Measurements from ENCODE around the gene RAB4B. TPM values are rescaled to one million over a fixed set of nuclear protein-coding genes. Genes with fewer than 3 reads are reported as not detected.

The RAB4B gene
- total and polyA plus RNA-seq, 12 donors = 11.0 to 62.5 (median 14.5) TPM

DNA sequence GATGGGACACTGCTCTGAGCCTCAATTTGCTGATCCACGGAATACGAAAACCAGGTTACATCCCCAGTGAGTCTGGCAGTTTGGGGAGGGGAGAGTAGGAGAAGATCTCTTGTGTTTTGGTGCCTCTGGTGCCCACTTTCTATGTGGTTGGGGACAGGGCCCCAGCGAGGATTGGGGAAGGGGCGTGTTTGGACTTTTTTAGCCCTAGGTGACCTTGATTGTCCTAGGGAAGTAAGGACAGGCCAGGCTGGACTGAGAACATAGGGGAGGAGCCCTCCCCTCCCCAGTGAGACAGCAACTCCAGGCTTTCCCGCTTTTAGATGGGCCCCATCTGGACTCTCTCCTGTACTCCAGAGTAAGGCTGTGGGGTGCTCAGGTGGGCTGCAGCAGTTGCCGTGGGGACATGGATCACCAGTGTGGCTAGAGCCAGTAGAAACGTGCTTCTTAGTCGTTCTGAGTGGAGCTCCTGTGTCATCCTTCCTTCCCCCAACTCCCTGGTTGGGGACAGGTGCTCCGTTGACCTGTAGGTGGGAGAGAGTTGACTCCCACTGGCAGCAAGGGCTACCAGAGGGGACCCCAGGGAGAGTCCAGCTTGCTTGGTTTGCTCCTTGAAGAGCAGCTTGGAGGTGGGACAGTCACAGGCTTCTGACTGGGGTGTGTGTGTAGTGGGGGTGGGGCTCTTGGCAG is 25.3 kb downstream of the RAB4B start:
- Histone ChIP-seq H3K4me3 (peak overlapping the region in 9 of 10 donors; percentile 7 to 96 (median 87)), H3K4me1 (peaks cover 56 to 86% (median 84%) of the 10 kb centered on the region in 9 donors), H3K36me3 (peaks cover 3 to 63% (median 14%) of the 10 kb centered on the region in 9 donors), H3K27ac (peak overlapping the region; percentile 42 to 99 (median 94)), H3K27me3 (no peaks in the 10 kb centered on the region), H3K9me3 (no peaks in the 10 kb centered on the region)
- intact Hi-C loops (cut with DNase I) = loop anchor here in 3 of 10 donors (5.0 to 10.0 kb wide), 3 partner anchors 51 to 389 kb away; partner anchors contain the start of genes ACTMAP (in 1 of the 3), PRX (in 1 of the 3) and SNRPA (in 1 of the 3)
- TF ChIP-seq, protein P1, sequence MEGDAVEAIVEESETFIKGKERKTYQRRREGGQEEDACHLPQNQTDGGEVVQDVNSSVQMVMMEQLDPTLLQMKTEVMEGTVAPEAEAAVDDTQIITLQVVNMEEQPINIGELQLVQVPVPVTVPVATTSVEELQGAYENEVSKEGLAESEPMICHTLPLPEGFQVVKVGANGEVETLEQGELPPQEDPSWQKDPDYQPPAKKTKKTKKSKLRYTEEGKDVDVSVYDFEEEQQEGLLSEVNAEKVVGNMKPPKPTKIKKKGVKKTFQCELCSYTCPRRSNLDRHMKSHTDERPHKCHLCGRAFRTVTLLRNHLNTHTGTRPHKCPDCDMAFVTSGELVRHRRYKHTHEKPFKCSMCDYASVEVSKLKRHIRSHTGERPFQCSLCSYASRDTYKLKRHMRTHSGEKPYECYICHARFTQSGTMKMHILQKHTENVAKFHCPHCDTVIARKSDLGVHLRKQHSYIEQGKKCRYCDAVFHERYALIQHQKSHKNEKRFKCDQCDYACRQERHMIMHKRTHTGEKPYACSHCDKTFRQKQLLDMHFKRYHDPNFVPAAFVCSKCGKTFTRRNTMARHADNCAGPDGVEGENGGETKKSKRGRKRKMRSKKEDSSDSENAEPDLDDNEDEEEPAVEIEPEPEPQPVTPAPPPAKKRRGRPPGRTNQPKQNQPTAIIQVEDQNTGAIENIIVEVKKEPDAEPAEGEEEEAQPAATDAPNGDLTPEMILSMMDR (IDR thresholded peaks at IDR 0.05) = no peak
- 24 to 30% methylated on average over 9 of the region's 9 CpGs for WGBS, 2 donors
- ATAC-seq = no peak
- no peak for DNase-seq

DNA sequence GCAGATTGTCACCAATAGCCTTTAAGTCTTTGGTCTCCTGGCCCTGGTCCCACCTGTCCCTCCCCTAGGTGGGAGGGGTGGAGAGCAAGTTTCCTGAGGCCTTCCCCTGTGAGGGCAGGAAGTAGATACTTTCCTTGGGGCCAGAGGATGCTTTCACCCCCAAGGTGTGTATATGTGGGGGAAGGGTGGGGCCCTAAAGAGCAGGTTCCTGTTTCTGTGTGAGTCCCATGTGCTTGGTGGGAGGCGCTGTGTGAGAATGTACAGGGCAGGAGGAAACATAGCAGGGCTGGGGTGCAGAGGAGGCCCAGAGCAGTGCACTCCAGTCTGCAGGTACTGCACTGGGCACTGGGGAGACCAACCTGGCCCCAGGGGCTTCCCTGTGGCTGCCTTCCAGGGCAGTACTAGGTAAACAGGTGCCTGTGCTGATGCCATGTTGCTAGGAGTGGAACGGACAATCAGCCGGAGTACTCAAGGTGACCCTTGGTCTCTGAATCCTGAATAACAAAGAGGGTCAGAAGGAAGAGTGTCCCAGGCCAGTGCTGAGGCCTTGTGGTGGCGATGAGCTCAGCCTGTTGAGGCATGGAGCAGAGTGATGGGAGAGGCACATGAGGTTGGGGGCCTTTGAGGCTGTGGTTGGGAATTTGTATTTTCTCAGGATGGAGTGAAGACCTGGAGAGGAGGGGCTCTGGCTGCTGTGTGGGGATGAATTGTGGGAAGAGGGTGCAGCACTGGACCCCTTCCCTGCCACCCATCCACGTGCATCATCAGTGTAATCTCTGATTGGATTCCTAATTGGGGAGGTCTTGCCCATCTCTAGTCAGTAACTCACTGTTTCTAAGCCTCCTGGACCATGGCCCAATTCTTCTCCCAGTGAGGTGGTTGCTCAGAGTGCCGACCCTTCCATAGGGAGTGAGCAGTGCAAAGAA is 26.1 kb downstream of the RAB4B start:
- WGBS, 2 donors = 48 to 55% methylated on average over 6 of the region's 6 CpGs
- H3K27me3 ChIP-seq = no peaks in the 10 kb centered on the region
- H3K4me1 ChIP-seq = peaks cover 56 to 93% (median 90%) of the 10 kb centered on the region in 9 donors
- ATAC-seq (peak in 5 of 8 donors; percentile 1 to 16 (median 9)), DNase-seq (peak; percentile 61 to 76)
- TF ChIP-seq, protein P1 (IDR thresholded peaks at IDR 0.05) = no peak
- H3K4me3 ChIP-seq = peak overlapping the region in 4 of 10 donors; percentile 28 to 93 (median 84)
- peaks cover 7 to 71% (median 17%) of the 10 kb centered on the region in 9 donors for H3K36me3 ChIP-seq
- intact Hi-C loops (cut with DNase I) = loop anchor here in 3 of 10 donors (5.0 to 10.0 kb wide), 3 partner anchors 52 to 389 kb away; partner anchors contain the start of genes ACTMAP (in 1 of the 3), PRX (in 1 of the 3) and SNRPA (in 1 of the 3)
- no peaks in the 10 kb centered on the region for H3K9me3 ChIP-seq
- peak overlapping the region; percentile 42 to 99 (median 94) for H3K27ac ChIP-seq

DNA sequence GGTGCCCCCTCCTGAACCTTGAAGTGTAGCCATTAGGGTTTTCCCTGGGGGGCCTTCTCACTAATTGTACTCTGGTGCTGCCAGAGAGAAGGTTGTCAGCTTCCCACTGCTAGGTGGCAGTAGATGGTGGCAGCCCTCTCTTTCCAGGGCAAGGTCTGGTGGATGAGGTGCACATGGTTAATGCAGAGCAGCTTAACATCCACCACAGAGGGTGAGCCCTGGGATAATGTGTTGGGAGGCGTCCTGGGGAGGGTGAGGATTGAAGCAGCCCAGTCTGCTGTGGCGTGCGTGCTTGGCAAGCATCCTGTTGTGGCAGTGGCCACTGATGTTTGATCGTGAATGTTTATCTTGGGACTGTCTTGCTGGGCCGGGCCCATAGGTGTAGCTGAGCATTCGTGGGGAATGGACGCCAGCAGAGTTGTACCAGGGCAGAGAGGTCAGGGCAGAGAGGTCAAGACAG is 26.8 kb downstream of the RAB4B start:
- TF ChIP-seq, protein P1 (IDR thresholded peaks at IDR 0.05) = peak in 2 of 9 donors; percentile 27 to 32
- WGBS, 2 donors = 17 to 24% methylated on average over 7 of the region's 7 CpGs
- Histone ChIP-seq H3K4me1 (peaks cover 58 to 100% (median 93%) of the 10 kb centered on the region in 9 donors), H3K27me3 (no peaks in the 10 kb centered on the region), H3K9me3 (no peaks in the 10 kb centered on the region), H3K27ac (peak overlapping the region; percentile 42 to 99 (median 94)), H3K36me3 (peaks cover 7 to 78% (median 17%) of the 10 kb centered on the region in 9 donors), H3K4me3 (no peak overlapping the region)
- DNase-seq (no peak), ATAC-seq (peak in 2 of 8 donors; percentile 2 to 4)
- intact Hi-C loops (cut with DNase I) = loop anchor here in 7 of 10 donors (5.0 to 10.0 kb wide), 4 partner anchors 53 to 390 kb away; partner anchors contain the start of genes COQ8B (in 2 of the 7), ITPKC (in 2 of the 7), ACTMAP (in 1 of the 7) and PRX (in 1 of the 7)

Data from heart right ventricle (tissue), 16 donors.